ENCODE data around the gene SEPSECS.

SEPSECS gene

DNA sequence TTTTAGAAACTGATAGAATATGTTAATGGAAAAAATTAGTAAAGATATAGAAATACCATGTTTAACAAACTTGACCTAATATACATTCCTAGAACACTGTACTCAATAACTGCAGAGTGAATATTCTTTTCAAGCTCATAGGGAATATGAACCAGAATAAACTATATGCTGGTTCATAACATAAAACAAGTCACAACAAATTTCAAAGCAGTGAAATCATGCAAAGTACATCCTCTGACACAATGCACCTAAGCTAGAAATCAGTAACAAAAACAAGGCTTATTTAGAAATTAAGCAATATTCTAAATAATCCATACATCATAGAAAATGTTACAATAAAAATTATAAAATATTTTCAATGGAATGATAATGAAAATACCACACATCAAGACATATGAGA lies 9.2 kb upstream of the SEPSECS start:
- TF ChIP-seq, protein P1, sequence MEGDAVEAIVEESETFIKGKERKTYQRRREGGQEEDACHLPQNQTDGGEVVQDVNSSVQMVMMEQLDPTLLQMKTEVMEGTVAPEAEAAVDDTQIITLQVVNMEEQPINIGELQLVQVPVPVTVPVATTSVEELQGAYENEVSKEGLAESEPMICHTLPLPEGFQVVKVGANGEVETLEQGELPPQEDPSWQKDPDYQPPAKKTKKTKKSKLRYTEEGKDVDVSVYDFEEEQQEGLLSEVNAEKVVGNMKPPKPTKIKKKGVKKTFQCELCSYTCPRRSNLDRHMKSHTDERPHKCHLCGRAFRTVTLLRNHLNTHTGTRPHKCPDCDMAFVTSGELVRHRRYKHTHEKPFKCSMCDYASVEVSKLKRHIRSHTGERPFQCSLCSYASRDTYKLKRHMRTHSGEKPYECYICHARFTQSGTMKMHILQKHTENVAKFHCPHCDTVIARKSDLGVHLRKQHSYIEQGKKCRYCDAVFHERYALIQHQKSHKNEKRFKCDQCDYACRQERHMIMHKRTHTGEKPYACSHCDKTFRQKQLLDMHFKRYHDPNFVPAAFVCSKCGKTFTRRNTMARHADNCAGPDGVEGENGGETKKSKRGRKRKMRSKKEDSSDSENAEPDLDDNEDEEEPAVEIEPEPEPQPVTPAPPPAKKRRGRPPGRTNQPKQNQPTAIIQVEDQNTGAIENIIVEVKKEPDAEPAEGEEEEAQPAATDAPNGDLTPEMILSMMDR (IDR thresholded peaks at IDR 0.05; ENCODE audit: low read depth, low read length), result no peak

DNA sequence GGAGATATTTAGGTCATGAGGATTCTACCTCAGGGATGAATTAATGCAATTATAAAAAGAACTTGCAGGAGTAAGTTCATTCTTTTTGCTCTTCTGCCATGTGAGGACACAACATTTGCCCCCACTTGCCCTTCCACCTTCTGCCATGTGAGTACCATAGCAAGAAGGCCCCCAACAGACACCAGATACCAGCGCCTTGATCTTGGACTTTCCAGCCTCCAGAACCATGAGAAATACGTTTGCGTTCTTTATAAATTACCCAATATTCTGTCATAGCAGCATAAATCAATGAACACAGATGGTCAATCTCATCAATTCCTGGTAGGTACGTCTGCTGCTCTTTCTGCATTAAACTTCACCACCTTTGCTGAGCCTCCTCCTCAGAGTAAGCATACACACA lies 5.7 kb upstream of the SEPSECS start:
- TF ChIP-seq, protein P1 (IDR thresholded peaks at IDR 0.05; ENCODE audit: low read depth, low read length), result no peak
- DNase-seq (ENCODE audit: extremely low read depth, low read depth), result no peak

More for the DNA sequence above, 9.2 kb upstream of the SEPSECS start:
- no peak for DNase-seq (ENCODE audit: extremely low read depth, low read depth)

DNA sequence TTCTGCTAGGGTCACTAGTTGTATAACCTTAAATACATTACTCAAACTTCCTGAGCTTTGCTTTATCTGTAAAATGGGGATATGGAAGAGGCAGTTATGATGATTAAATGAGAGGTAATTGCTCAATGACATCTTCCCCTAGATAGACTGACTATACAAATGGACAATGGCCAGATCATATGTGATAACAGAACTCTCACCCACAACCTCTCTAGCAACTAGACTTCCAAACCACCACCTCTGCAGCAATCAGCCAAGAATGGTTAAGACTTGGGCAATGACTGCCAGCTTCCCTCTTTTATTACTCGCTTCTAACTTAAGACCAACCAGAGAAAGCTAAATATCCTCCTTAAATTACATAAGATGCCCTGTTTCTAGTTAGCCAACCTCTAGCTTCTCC lies 2.9 kb upstream of the SEPSECS start:
- no peak for DNase-seq (ENCODE audit: extremely low read depth, low read depth)
- TF ChIP-seq, protein P1 (IDR thresholded peaks at IDR 0.05; ENCODE audit: low read depth, low read length), result no peak

DNA sequence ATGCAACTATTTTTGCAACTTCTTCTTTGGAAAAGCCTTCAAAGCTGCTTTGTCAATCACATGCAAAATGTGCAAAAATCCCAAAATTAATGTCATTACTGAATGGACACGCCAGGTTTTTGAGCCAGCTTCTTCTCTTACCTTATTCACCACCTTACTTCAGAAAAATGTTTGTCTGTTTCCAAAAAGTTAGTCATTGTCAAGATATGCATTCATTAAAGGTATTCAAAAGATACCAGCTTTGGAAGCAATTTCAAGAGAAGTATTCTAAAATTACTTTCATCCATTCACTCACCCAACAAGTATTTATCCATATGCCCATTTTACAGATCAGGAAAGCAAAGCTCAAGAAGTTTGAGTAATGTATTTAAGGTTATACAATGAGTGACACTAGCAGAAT lies 2.3 kb upstream of the SEPSECS start:
- TF ChIP-seq, protein P1 (IDR thresholded peaks at IDR 0.05; ENCODE audit: low read depth, low read length), result no peak
- DNase-seq (ENCODE audit: extremely low read depth, low read depth), result no peak

DNA sequence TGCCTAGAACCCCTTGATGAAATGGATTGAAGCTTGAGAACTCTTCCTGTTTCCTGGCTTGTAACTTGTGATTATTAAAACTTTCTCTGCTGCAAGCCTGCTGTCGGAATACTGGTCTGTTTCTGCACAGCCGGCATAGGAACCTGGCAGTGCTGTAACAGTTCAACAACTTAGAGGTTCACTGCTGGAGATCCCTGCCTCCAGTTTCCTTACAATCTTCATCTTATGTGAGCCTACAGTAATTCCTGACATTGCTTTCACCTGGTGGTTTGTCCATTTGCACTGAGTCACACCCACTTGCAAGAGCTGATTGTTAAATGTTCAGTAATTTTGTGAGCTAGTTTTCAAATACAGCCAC lies 1.3 kb upstream of the SEPSECS start:
- DNase-seq (ENCODE audit: extremely low read depth, low read depth), result no peak

DNA sequence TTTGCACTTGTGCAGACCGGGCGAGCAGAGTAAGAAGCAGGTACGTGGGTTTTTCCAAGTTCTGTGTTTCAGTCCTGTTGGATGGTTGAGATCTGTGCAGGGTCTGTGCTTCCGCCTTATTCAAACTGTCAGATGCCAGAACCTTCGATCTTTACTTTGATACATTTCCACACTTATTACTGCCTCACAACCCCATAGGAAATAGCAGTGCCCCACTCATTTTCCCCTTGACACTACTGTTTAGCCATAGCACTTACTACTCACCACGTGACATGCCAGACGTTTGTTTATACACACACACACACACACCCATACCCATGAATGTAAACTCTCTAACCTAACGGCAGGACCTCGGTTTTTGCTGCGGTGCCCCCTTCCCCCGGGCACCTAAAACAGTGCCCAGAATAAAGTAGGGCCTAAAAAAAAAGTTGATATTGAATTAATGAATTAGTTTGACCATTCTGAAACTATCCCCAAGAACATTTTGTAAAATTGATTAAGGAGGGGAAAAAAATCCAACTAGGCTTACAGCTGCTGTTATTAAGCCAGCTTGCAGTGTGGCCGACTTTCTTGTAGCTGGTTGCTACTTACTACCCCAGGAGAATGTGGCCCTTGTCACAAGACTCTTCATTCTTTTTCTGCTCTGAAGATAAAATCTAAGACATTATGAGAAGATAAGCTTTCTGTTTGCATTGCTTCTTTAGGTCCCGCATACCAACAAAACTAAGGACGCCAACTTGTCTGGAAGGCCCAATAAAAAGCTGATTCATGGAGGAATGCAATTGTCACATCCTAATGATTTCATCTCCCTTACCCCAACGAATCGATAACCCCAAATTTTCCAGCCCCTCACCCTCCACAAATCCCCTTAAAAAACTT lies 704 bp upstream of the SEPSECS start:
- DNase-seq (ENCODE audit: extremely low read depth, low read depth), result no peak
- TF ChIP-seq, protein P1 (IDR thresholded peaks at IDR 0.05; ENCODE audit: low read depth, low read length), result no peak

More for the DNA sequence above, 1.3 kb upstream of the SEPSECS start:
- TF ChIP-seq, protein P1 (IDR thresholded peaks at IDR 0.05; ENCODE audit: low read depth, low read length), result no peak

DNA sequence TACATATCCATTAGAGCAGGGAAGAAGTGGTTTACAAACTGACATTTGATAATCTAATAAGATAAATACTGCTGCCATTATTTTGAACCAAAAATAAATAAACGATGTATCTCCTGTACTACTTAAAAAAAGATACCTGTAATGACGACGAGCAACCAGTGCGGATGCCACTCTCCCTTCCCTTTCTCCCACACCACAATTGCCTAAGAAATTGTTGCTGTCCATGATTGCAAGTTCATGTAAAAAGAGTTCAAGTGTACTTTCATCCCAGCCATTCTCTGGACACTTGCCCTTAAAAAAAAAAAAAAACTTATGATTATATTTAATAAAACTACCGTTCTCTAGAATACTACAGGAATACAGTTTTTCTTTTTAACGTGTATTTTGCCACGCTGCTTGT lies 1.4 kb downstream of the SEPSECS start:
- TF ChIP-seq, protein P1 (IDR thresholded peaks at IDR 0.05; ENCODE audit: low read depth, low read length), result no peak
- DNase-seq (ENCODE audit: extremely low read depth, low read depth), result no peak

All from AG09319 (cell line).